ENCODE measurements around the gene IRGM.

The IRGM gene

DNA sequence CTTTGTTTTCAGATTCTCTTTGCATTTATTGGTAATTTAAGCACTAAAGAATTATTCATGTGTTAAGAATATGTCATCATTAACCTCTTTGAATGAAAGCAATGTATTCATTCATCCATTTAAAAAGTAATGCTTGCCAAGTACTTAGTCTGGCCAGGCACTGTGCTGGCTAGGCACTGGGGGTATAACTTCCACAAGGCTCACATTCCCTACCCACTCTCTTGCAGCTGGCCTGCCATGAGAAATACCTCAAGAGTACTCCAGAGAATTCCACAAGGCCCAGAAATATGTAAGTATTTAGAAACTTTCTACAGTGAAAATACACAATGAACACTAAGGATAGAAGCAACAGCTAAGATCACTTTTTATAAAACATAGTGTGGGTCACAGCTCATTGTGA, 33.0 kb downstream of the IRGM start:
- Histone ChIP-seq H3K4me3 (no peak overlapping the region), H3K27ac (no peak overlapping the region)

DNA sequence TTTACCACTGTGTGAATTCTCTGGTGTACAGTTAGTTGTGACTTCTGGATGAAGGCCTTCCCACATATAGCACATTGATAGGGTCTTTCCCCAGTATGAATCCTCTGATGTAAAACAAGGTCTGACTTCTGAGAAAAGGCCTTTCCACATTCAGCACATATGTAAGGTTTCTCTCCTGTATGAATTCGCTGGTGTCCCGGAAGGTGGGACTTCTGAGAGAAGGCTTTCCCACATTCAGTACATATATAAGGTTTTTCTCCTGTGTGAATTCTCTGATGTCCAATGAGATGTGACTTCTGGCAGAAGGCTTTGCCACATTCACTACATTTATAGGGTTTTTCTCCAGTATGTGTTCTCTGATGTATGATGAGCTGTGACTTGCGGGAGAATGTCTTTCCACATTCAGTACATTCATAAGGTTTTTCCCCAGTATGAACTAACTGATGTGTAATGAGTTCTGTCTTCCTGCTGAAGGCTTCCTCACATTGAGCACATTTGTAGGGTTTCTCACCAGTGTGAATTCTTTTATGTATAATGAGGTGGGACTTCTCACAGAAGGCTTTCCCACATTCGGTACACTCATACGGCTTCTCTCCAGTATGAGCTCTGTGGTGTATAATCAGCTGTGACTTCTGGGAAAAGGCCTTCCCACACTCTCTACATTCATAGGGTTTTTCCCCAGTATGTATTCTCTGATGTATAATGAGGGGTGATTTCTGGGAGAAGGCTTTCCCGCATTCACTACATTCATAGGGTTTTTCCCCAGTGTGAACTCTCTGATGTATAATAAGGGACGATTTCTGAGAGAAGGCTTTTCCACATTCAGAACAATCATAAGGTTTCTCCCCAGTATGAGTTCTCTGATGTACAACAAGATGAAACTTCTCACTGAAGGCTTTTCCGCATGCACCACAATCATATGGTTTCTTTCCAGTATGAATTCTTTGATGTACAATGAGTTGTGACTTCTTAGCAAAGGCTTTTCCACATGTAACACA, 49.4 kb downstream of the IRGM start:
- no peak overlapping the region for H3K4me3 ChIP-seq
- H3K27ac ChIP-seq: no peak overlapping the region
